Endometrium (tissue), 2 donors: ENCODE measurements around the gene FBXO22.
"Not testable (repeated sequence)": the region's sequence is repeated elsewhere in the genome, so short reads cannot be mapped to it uniquely, and the experiment has no call there.

Experiments
- FAIRE-seq: peaks from 2 replicates; lab custom pipeline; 2012; peaks lifted over from hg19 to GRCh38; lab: Jason Lieb, UNC
- donor health status: control.
- donor health status: control.

The FBXO22 gene

GRCh38 chr15:75903331-75904239 is at the start of gene FBXO22:
TSS of gene FBXO22 (plus strand) at chr15:75903878. CDS start at chr15:75903964, 86 bp downstream.
- FAIRE-seq = peak; percentile 50

GRCh38 chr15:75857886-75858285 is 45.8 kb upstream of the FBXO22 start:
- no peak for FAIRE-seq

GRCh38 chr15:75861750-75862402 is 41.8 kb upstream of the FBXO22 start:
- no peak for FAIRE-seq

GRCh38 chr15:75862796-75863195 is 40.9 kb upstream of the FBXO22 start:
- no peak for FAIRE-seq

- no peak for FAIRE-seq
These were observed 39.2 kb upstream of the FBXO22 start for GRCh38 chr15:75864213-75865059.

GRCh38 chr15:75866045-75866444 is 37.6 kb upstream of the FBXO22 start:
- not testable (repeated sequence) for FAIRE-seq

GRCh38 chr15:75866916-75867315 is 36.8 kb upstream of the FBXO22 start:
- no peak for FAIRE-seq

- no peak for FAIRE-seq
These were observed 36.2 kb upstream of the FBXO22 start for GRCh38 chr15:75867449-75867848.

- FAIRE-seq = no peak
These were observed 35.7 kb upstream of the FBXO22 start for GRCh38 chr15:75868019-75868418.

- no peak for FAIRE-seq
These were observed 34.2 kb upstream of the FBXO22 start for GRCh38 chr15:75869446-75869845.

- FAIRE-seq = not testable (repeated sequence)
These were observed 32.1 kb upstream of the FBXO22 start for GRCh38 chr15:75871589-75871988.

GRCh38 chr15:75872403-75872990 is 31.2 kb upstream of the FBXO22 start:
- no peak for FAIRE-seq

- FAIRE-seq = no peak
These were observed 19.6 kb upstream of the FBXO22 start for GRCh38 chr15:75884041-75884440.

- FAIRE-seq = no peak
These were observed 16.5 kb upstream of the FBXO22 start for GRCh38 chr15:75887178-75887577.

- FAIRE-seq = no peak
These were observed 11.8 kb upstream of the FBXO22 start for GRCh38 chr15:75891895-75892294.

- no peak for FAIRE-seq
These were observed 7.9 kb upstream of the FBXO22 start for GRCh38 chr15:75895731-75896130.

GRCh38 chr15:75900577-75900976 is 3.1 kb upstream of the FBXO22 start:
- FAIRE-seq = no peak

- FAIRE-seq = no peak
These were observed 1.5 kb upstream of the FBXO22 start for GRCh38 chr15:75902129-75902557.

- no peak for FAIRE-seq
These were observed 1.6 kb downstream of the FBXO22 start for GRCh38 chr15:75905231-75905630.

GRCh38 chr15:75910355-75910754 is 6.7 kb downstream of the FBXO22 start:
- FAIRE-seq = not testable (repeated sequence)

GRCh38 chr15:75916978-75917377 is 13.3 kb downstream of the FBXO22 start:
- no peak for FAIRE-seq

- no peak for FAIRE-seq
These were observed 14.5 kb downstream of the FBXO22 start for GRCh38 chr15:75918135-75918534.
